K562 (cell line): ENCODE measurements around the gene PPT2. TPM values are rescaled to one million over a fixed set of nuclear protein-coding genes. Genes with fewer than 3 reads are reported as not detected.

ENCODE experiments used
- ATF2 ChIP-seq: sonication (generic); formaldehyde crosslinking; IDR thresholded peaks from 2 replicates; pipeline ENCODE4 v1.8.1; 2022; ENCODE audit warnings: missing genetic modification reagents
- EHMT2 ChIP-seq: fragments of 450-650 bp; IDR thresholded peaks from 2 replicates; pipeline ENCODE4 v1.6.1; 2018; ENCODE audit warnings: antibody characterized with exemption
- HNRNPL ChIP-seq: fragments of 200-400 bp; formaldehyde crosslinking; IDR thresholded peaks from 2 replicates; pipeline ENCODE4 v1.6.1; 2017; ENCODE audit warnings: low read depth, mild to moderate bottlenecking, low read length
- MAFG ChIP-seq: fragments of 450-650 bp; conservative IDR thresholded peaks from 2 replicates; pipeline ENCODE4 v1.6.1; 2016; ENCODE audit warnings: missing genetic modification characterization, missing compliant biosample characterization
- MCM3 ChIP-seq: fragments of 450-650 bp; IDR thresholded peaks from 2 replicates; pipeline ENCODE4 v1.6.1; 2016
- PYGO2 ChIP-seq: fragments of 450-650 bp; IDR thresholded peaks from 2 replicates; pipeline ENCODE4 v1.6.1; 2016; ENCODE audit warnings: mild to moderate bottlenecking, missing genetic modification characterization, moderate library complexity, missing compliant biosample characterization
- RUNX1 ChIP-seq: sonication (generic); IDR thresholded peaks from 2 replicates; pipeline ENCODE4 v1.6.1; 2016; ENCODE audit warnings: antibody characterized with exemption, low read depth
- SIRT6 ChIP-seq: IDR thresholded peaks from one replicate; pipeline ENCODE4 v1.6.1; 2012; ENCODE audit warnings: low read depth, mild to moderate bottlenecking, control low read depth, inconsistent platforms, low read length, moderate library complexity
- SMARCA4 ChIP-seq: fragments of 450-650 bp; IDR thresholded peaks from 2 replicates; pipeline ENCODE4 v1.6.1; 2016
- SPI1 ChIP-seq: IDR thresholded peaks from 2 replicates; pipeline ENCODE4 v1.6.1; 2011; ENCODE audit warnings: low read depth, low read length, control low read depth, borderline replicate concordance
- TCF15 ChIP-seq: fragments of 250-450 bp; sonication (Bioruptor Pico); IDR thresholded peaks from 2 replicates; pipeline ENCODE4 v1.8.0; 2022; ENCODE audit warnings: moderate library complexity, mild to moderate bottlenecking, inconsistent platforms
- TFAP4 ChIP-seq: sonication (generic); formaldehyde crosslinking; IDR thresholded peaks from 2 replicates; pipeline ENCODE4 v1.8.0; 2022; ENCODE audit warnings: missing genetic modification reagents, mild to moderate bottlenecking, moderate library complexity, borderline replicate concordance
- THAP12 ChIP-seq: fragments of 250-450 bp; sonication (Bioruptor Pico); IDR thresholded peaks from 2 replicates; pipeline ENCODE4 v1.9.0; 2021; ENCODE audit warnings: mild to moderate bottlenecking, inconsistent platforms
- U2AF1 ChIP-seq: fragments of 200-400 bp; formaldehyde crosslinking; optimal IDR thresholded peaks from 2 replicates; pipeline ENCODE3; 2017; ENCODE audit warnings: mild to moderate bottlenecking, low read depth, low read length, moderate library complexity
- ZNF24 ChIP-seq: fragments of 450-650 bp; IDR thresholded peaks from 2 replicates; pipeline ENCODE4 v1.6.1; 2016
- ZNF398 ChIP-seq: fragments of 250-450 bp; sonication (Bioruptor Pico); IDR thresholded peaks from 2 replicates; pipeline ENCODE4 v1.8.0; 2021; ENCODE audit warnings: moderate library complexity, mild to moderate bottlenecking, inconsistent platforms
- ZNF512 ChIP-seq: IDR thresholded peaks from 2 replicates; pipeline ENCODE4 v1.6.1; 2016; ENCODE audit warnings: missing genetic modification characterization, missing compliant biosample characterization
- ZNF644 ChIP-seq: fragments of 200-800 bp; sonication (Bioruptor generic); IDR thresholded peaks from 2 replicates; pipeline ENCODE4 v1.6.1; 2016; ENCODE audit warnings: low read depth, missing genetic modification characterization, missing compliant biosample characterization
- ZSCAN32 ChIP-seq: fragments of 450-650 bp; formaldehyde crosslinking; IDR thresholded peaks from 2 replicates; pipeline ENCODE4 v1.4.0; 2020; ENCODE audit warnings: mild to moderate bottlenecking, moderate library complexity
- polyA plus RNA-seq, 8 experiments: library from polyadenylated mRNA; depleted of rRNA in 4 of 8; stranded (reverse) in 5 of 8; unstranded in 3 of 8; fragments of >200 nt; fragmentation: Nextera tagmentation in 2 of 8; fragmentation: Illumina TruSeq in 1 of 8; extraction: Ambion mirVana in 2 of 8; extraction: Trizol in 1 of 8; gene quantifications; 2 replicates each; pipeline versions ENCODE4 v1.2.1 to v1.2.3, GENCODE V29; 2011 to 2014; ENCODE audit warnings: inconsistent platforms in 1 of 8, missing spikeins in 1 of 8
- total RNA-seq, 7 experiments: library from RNA; depleted of rRNA in 6 of 7; stranded (reverse); fragments of >200 nt in 6 of 7; fragmentation: Illumina TruSeq in 2 of 7; extraction: Trizol in 2 of 7; gene quantifications; 2 replicates each; pipeline versions ENCODE4 v1.2.1 to v1.2.3, GENCODE V29; 2011 to 2021; ENCODE audit warnings: low replicate concordance in 1 of 7

Gene PPT2
- total and polyA plus RNA-seq, 9 of the 15 experiments (the other 6 are each of a cell fraction or from before 2014, with no cell fraction given): 27.4 to 98.8 (median 69.9) TPM

- TF ChIP-seq ZNF398 (no peak), SIRT6 (no peak), MCM3 (no peak), EHMT2 (peak; percentile 26; the same call in 1 of the 2 replicates), U2AF1 (no peak), ZNF24 (peak; percentile 30; the same call in 1 of the 2 replicates), HNRNPL (no peak), SPI1 (no peak), ZSCAN32 (CRISPR knock-in tag) (no peak), TCF15 (CRISPR knock-in tag) (no peak), RUNX1 (no peak), MAFG (tag) (no peak), ZNF512 (tag) (no peak), PYGO2 (tag) (no peak), THAP12 (CRISPR knock-in tag) (no peak), ZNF644 (tag) (no peak), TFAP4 (CRISPR knock-in tag) (peak; percentile 80; the same call in 1 of the 2 replicates), ATF2 (no peak), SMARCA4 (no peak)
Observed at GRCh38 chr6:32118782-32119628, 34.9 kb upstream of the PPT2 start (continued).
